Lower lobe of right lung (tissue), 2 donors: ENCODE results near the gene TRIM41. TPM values are rescaled to one million over a fixed set of nuclear protein-coding genes. Genes with fewer than 3 reads are reported as not detected.

Experiments
- ATAC-seq, 2 donors: fragments of 200-7000 bp; cut with Tn5 transposase; one replicate each; pipeline ENCODE4 v1.9.1; 2020 to 2022; ENCODE audit warnings: mild to moderate bottlenecking in 2 of 2, moderate library complexity in 2 of 2
- DNase-seq: peaks from one replicate; pipeline ENCODE4 v3.0.0-alpha.2; 2020
- H3K27ac ChIP-seq: fragments of 200-600 bp; one replicate; pipeline ENCODE4 v1.8.0; 2022
- H3K27me3 ChIP-seq: fragments of 200-600 bp; one replicate; pipeline ENCODE4 v1.8.0; 2022; ENCODE audit warnings: low read depth
- H3K36me3 ChIP-seq: fragments of 200-600 bp; one replicate; pipeline ENCODE4 v1.8.0; 2022; ENCODE audit warnings: mild to moderate bottlenecking
- H3K4me1 ChIP-seq: fragments of 200-600 bp; one replicate; pipeline ENCODE4 v1.8.0; 2022
- H3K4me3 ChIP-seq: fragments of 200-600 bp; one replicate; pipeline ENCODE4 v1.8.0; 2022; ENCODE audit warnings: mild to moderate bottlenecking
- H3K9me3 ChIP-seq: fragments of 200-600 bp; one replicate; pipeline ENCODE4 v1.8.0; 2022
- CTCF ChIP-seq: fragments of 200-600 bp; IDR thresholded peaks from one replicate; pipeline ENCODE4 v1.8.0; 2022; ENCODE audit warnings: antibody characterized with exemption, mild to moderate bottlenecking
- intact Hi-C: fragments of 100-400 bp; cut with DNase I; formaldehyde crosslinking; loops from one replicate; pipeline ENCODE4 v1.11.0; 2022
- total RNA-seq: library from RNA; stranded (reverse); fragmentation: NEBNext Ultra II Directional; extraction: Animal tissue kit (Norgen Biotek cat#: 25700); gene quantifications from one replicate; pipeline ENCODE4 v1.2.1, GENCODE V29; 2021
- donor health status: DM: no; HTN: yes; CAD: no; lungs with severe emphysema.

Gene TRIM41
- total RNA-seq, 1 donor from 2014 or later: 29.1 TPM

GRCh38 chr5:181231432-181231831 lies 8.4 kb downstream of the TRIM41 start:
- peaks cover 77% of the 10 kb centered on the region for H3K36me3 ChIP-seq
- no peaks in the 10 kb centered on the region for H3K27me3 ChIP-seq
- intact Hi-C loops: no loop called here
- H3K27ac ChIP-seq: no peak overlapping the region
- DNase-seq (no peak), ATAC-seq (no peak)
- no peak for TF ChIP-seq CTCF
- no peaks in the 10 kb centered on the region for H3K9me3 ChIP-seq
- H3K4me3 ChIP-seq: no peak overlapping the region
- H3K4me1 ChIP-seq: no peaks in the 10 kb centered on the region

- no peak for DNase-seq
- H3K36me3 ChIP-seq: peaks cover 77% of the 10 kb centered on the region
- intact Hi-C loops: no loop called here
Observed at GRCh38 chr5:181232593-181232992, 9.5 kb downstream of the TRIM41 start.

GRCh38 chr5:181233088-181233800 lies 10.2 kb downstream of the TRIM41 start:
- H3K27ac ChIP-seq: no peak overlapping the region
- H3K27me3 ChIP-seq: no peaks in the 10 kb centered on the region
- no peak for ATAC-seq
- H3K9me3 ChIP-seq: no peaks in the 10 kb centered on the region
- DNase-seq: no peak
- no peaks in the 10 kb centered on the region for H3K4me1 ChIP-seq
- TF ChIP-seq CTCF: no peak
- H3K4me3 ChIP-seq: no peak overlapping the region
- intact Hi-C loops: no loop called here
- H3K36me3 ChIP-seq: peaks cover 84% of the 10 kb centered on the region

More at GRCh38 chr5:181232593-181232992, 9.5 kb downstream of the TRIM41 start:
- TF ChIP-seq CTCF: no peak
- H3K4me1 ChIP-seq: no peaks in the 10 kb centered on the region
- H3K27ac ChIP-seq: no peak overlapping the region
- H3K4me3 ChIP-seq: no peak overlapping the region
- ATAC-seq: no peak
- no peaks in the 10 kb centered on the region for H3K9me3 ChIP-seq
- H3K27me3 ChIP-seq: no peaks in the 10 kb centered on the region

GRCh38 chr5:181233801-181234454 lies 10.8 kb downstream of the TRIM41 start:
- H3K27me3 ChIP-seq: no peaks in the 10 kb centered on the region
- H3K27ac ChIP-seq: no peak overlapping the region
- ATAC-seq: peak in 1 of 2 donors; percentile 7
- H3K4me1 ChIP-seq: no peaks in the 10 kb centered on the region
- no peak for TF ChIP-seq CTCF
- H3K4me3 ChIP-seq: no peak overlapping the region
- peaks cover 91% of the 10 kb centered on the region for H3K36me3 ChIP-seq
- H3K9me3 ChIP-seq: no peaks in the 10 kb centered on the region
- intact Hi-C loops: no loop called here
- DNase-seq: no peak

- Histone ChIP-seq H3K4me3 (no peak overlapping the region), H3K4me1 (no peaks in the 10 kb centered on the region), H3K27me3 (no peaks in the 10 kb centered on the region), H3K27ac (no peak overlapping the region), H3K9me3 (no peaks in the 10 kb centered on the region), H3K36me3 (peaks cover 93% of the 10 kb centered on the region)
- intact Hi-C loops: no loop called here
- ATAC-seq (peak; percentile 7 to 10), DNase-seq (no peak)
- no peak for TF ChIP-seq CTCF
Observed at GRCh38 chr5:181234455-181235306, 11.6 kb downstream of the TRIM41 start.
